ENCODE data around the gene FCRL4.

The FCRL4 gene

GRCh38 chr1:157542676-157543075 lies 55.2 kb downstream of the FCRL4 start:
- no peak for DNase-seq
- no peaks in the 10 kb centered on the region for H3K36me3 ChIP-seq (replicated peaks)
- in situ Hi-C loops (cut with HindIII; ENCODE audit: low pct_ligation_motif_present, low sequenced_read_pairs): no loop called here
- no peaks in the 10 kb centered on the region for H3K27me3 ChIP-seq (replicated peaks)
- TF ChIP-seq CTCF (IDR thresholded peaks at IDR 0.05; ENCODE audit: low read depth, low read length, missing control alignments): no peak
- no peak overlapping the region for H3K27ac ChIP-seq
- no peak overlapping the region for H3K4me3 ChIP-seq (ENCODE audit: low read depth, low read length)

GRCh38 chr1:157540852-157541251 lies 57.0 kb downstream of the FCRL4 start:
- in situ Hi-C loops (cut with HindIII; ENCODE audit: low pct_ligation_motif_present, low sequenced_read_pairs): no loop called here
- DNase-seq: no peak
- Histone ChIP-seq H3K27ac (no peak overlapping the region), H3K27me3 (replicated peaks) (no peaks in the 10 kb centered on the region), H3K4me3 (ENCODE audit: low read depth, low read length) (no peak overlapping the region), H3K36me3 (replicated peaks) (no peaks in the 10 kb centered on the region)
- no peak for TF ChIP-seq CTCF (IDR thresholded peaks at IDR 0.05; ENCODE audit: low read depth, low read length, missing control alignments)

GRCh38 chr1:157540160-157540748 lies 57.6 kb downstream of the FCRL4 start:
- in situ Hi-C loops (cut with HindIII; ENCODE audit: low pct_ligation_motif_present, low sequenced_read_pairs): no loop called here
- no peak overlapping the region for H3K27ac ChIP-seq
- no peaks in the 10 kb centered on the region for H3K27me3 ChIP-seq (replicated peaks)
- no peak for TF ChIP-seq CTCF (IDR thresholded peaks at IDR 0.05; ENCODE audit: low read depth, low read length, missing control alignments)
- no peak for DNase-seq
- H3K4me3 ChIP-seq (ENCODE audit: low read depth, low read length): no peak overlapping the region
- no peaks in the 10 kb centered on the region for H3K36me3 ChIP-seq (replicated peaks)

- no peak overlapping the region for H3K27ac ChIP-seq
- no peak for TF ChIP-seq CTCF (IDR thresholded peaks at IDR 0.05; ENCODE audit: low read depth, low read length, missing control alignments)
- no peak for DNase-seq
- in situ Hi-C loops (cut with HindIII; ENCODE audit: low pct_ligation_motif_present, low sequenced_read_pairs): no loop called here
- no peaks in the 10 kb centered on the region for H3K36me3 ChIP-seq (replicated peaks)
- no peak overlapping the region for H3K4me3 ChIP-seq (ENCODE audit: low read depth, low read length)
- no peaks in the 10 kb centered on the region for H3K27me3 ChIP-seq (replicated peaks)
These were observed 58.3 kb downstream of the FCRL4 start for GRCh38 chr1:157539568-157539967.

DNA sequence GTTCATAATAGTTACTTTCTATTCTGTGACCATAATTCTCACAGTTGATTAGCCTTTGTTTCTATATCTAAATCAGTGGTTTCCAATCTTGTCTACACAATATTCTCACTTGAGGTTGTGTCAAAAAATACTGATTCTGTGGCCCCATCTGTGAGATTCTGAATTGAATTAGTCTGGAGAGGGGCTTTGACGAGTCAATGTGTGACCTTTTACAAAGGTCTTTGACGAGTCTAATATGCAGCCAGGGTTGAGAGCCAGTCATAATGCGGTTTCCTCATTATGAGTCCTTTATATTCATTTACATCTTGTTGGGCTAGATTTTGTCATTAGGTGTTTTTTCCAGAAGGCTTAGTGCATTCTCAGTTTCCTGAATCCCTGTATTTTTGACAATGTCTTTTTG lies 65.3 kb downstream of the FCRL4 start:
- in situ Hi-C loops (cut with HindIII; ENCODE audit: low pct_ligation_motif_present, low sequenced_read_pairs): no loop called here
- no peak overlapping the region for H3K27ac ChIP-seq
- no peak for DNase-seq
- H3K36me3 ChIP-seq (replicated peaks): no peaks in the 10 kb centered on the region
- H3K27me3 ChIP-seq (replicated peaks): no peaks in the 10 kb centered on the region
- TF ChIP-seq CTCF (IDR thresholded peaks at IDR 0.05; ENCODE audit: low read depth, low read length, missing control alignments): no peak
- H3K4me3 ChIP-seq (ENCODE audit: low read depth, low read length): no peak overlapping the region
